ENCODE results near the gene MARVELD1.
A peak's percentile ranks its signal among the peaks of the same experiment; 100 is the strongest.
"Not testable (repeated sequence)": the region's sequence is repeated elsewhere in the genome, so short reads cannot be mapped to it uniquely, and the experiment has no call there.

The MARVELD1 gene

DNA sequence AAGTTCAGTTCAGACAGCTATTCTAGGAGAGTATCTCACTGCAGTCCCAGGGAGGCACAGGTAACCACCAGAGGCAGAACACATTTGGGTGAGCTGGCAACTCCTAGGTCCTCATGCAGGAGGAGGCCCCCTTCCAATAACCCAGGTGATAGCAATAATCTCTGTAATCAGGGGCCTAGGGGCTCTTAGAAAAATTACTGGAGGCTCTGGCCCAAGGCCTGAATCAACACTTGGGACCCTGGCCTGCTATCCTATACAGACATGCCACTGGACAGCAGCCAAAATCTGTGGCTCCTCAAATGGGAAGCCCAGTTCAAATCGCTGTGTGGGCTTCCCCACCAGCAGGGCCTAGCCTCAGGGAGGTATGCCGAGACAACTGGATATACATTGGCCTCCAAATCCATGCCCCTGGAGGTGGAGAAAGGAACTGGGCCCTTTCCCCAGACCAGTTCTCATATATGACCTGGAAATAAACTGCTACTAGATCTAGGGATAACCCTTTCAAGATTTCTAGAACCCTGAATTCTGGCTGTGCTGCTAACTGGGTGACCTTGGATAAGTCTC is 28.1 kb upstream of the MARVELD1 start:
- peak; percentile 47 to 52 for DNase-seq
- no peak for TF ChIP-seq GATA1 (IDR thresholded peaks at IDR 0.05; ENCODE audit: low read depth, low read length)
- no peak for TF ChIP-seq POLR2A (IDR thresholded peaks at IDR 0.05; ENCODE audit: low read length)

GRCh38 chr10:97686301-97686961 is 27.1 kb upstream of the MARVELD1 start:
- DNase-seq = peak in 1 of 2 experiments; percentile 44
- TF ChIP-seq POLR2A (IDR thresholded peaks at IDR 0.05; ENCODE audit: low read length) (no peak), GATA1 (IDR thresholded peaks at IDR 0.05; ENCODE audit: low read depth, low read length) (no peak)

DNA sequence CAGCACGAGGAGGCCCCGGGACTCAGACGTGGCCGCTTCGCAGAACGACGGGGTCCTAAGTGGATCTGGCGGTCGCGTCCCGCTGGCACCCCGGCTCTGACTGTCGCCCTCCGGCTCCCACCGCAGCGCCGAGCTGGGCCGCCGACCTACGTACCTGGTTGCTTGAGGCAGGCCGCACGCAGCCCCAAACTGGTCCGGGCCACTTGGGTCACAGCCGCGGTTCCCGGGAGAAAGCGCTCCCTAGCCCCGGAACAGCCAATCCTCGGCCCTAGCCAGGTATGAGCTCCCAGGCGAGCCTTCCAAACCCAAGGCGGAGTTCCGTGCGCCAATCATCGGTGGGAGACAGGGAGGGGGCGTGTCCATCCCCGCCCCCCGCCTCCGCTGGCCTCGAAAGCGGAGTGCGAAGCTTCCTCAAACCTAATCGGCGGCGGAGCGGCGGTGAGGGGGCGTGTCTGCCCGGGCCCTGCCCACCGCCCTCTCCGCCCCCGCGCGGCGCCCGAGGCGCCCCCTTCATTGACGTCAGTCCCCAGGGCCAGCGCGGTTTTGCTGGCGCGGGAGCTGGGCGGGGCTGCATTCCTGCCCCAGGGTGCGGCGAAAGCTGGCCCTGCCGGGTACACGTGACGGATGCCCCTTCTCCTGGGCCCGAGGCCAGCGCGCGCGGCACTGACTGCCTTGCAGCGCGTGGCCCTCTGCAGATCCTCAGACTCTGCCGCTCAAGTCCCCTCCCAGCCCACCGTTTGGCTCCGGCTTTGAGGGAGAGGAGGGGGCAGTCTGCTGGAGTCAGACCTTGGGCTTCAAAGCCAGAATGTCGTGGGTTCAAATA is 26.4 kb upstream of the MARVELD1 start, which contains the start of gene AVPI1:
TSS of gene AVPI1 (minus strand) at position 280 of the 823 bp plus-strand sequence. CDS start 7,336 bp downstream, outside the sequence.
- no peak for TF ChIP-seq GATA1 (IDR thresholded peaks at IDR 0.05; ENCODE audit: low read depth, low read length)
- peak; percentile 89 for TF ChIP-seq POLR2A (IDR thresholded peaks at IDR 0.05; ENCODE audit: low read length)
- DNase-seq = peak; percentile 99

DNA sequence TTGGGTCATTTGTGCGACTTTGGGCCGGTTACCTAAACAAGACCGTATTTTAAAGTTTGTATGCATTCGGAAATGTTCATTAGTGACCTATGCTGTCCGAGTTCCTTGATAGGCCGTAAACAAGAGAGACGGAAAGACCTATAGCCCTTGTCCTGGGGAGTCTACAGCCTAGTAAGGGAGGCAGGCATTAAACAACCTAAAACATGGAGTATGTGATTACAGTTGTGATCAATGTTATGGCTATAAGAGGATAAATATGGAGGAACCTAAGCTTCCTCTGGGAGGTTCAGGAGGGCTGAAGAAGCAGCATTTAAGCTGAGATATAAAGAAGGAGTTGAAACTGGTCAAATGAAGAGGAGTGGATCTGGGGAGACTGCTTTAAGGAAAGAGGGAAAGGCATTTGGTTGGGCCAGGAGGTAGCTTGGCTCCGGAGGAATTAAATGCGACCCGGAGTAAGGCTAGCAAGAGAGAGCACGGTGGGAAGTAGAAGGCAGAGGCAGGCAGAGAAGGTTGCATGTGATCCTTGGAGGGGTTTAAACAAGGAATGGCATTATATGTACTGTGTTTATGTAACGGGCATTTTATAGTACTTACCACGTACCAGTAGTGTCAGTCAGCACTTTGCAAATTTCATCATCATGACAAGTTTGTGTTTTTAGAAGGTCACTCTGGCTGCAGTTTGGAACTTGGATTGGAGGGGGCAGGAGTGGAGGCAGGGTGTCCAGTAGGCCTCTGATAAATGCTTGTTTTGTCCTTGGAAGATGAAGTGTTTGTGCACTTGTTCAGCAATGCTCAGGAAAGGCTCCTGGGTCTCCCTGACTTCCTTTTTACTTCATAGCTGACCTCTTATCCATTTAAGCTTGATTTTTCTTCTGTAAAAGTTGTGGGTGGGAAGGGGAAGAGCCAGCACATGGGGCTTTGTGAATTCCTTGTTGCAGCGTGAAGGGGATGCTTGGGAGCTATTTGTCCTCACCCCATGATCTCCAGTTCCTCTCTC is 25.4 kb upstream of the MARVELD1 start:
- DNase-seq = peak; percentile 43 to 44
- TF ChIP-seq POLR2A (IDR thresholded peaks at IDR 0.05; ENCODE audit: low read length) (no peak), GATA1 (IDR thresholded peaks at IDR 0.05; ENCODE audit: low read depth, low read length) (no peak)

DNA sequence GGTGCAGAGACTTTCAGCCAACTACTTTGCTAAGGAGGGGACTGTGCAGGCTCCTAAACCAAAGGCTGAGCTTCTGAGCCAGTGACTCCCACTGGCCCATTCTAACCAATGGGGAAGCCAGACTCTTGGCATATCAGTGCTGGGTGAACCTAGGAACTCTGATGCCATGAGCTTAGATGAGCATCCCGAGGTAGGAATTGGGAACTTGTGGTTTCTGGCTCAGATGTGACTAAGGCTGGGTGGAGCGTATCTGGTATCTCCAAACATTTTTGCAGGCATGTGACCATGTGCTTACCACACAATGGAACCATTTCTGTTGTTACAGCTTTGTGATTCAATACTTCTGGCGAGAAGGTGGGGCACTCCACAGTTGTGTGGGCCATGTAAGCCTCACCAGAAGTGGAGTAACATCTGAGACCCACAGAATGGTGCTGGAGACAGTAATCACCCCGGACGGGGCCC is 23.9 kb upstream of the MARVELD1 start:
- TF ChIP-seq GATA1 (IDR thresholded peaks at IDR 0.05; ENCODE audit: low read depth, low read length) = no peak
- TF ChIP-seq POLR2A (IDR thresholded peaks at IDR 0.05; ENCODE audit: low read length) = peak; percentile 16
- peak; percentile 43 to 50 for DNase-seq

DNA sequence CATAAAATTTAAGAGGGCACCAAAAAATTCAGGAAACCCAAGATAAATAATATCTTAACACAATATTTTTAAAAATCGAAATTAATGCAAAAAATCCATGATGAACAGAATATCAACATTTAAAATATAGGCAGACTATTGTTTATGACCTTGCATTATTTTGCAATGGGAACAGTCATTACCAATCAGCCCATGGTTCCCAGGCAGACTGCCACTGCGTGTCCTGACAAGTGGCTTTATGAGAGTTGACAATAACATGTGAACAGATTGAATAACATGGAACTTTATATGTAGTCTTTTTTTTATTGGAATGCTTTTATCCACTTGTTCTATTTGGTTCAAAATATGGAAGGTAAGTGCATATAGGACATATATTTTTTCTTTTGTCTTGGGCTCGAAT is 23.4 kb upstream of the MARVELD1 start:
- TF ChIP-seq POLR2A (IDR thresholded peaks at IDR 0.05; ENCODE audit: low read length) = peak; percentile 2
- no peak for TF ChIP-seq GATA1 (IDR thresholded peaks at IDR 0.05; ENCODE audit: low read depth, low read length)
- no peak for DNase-seq

DNA sequence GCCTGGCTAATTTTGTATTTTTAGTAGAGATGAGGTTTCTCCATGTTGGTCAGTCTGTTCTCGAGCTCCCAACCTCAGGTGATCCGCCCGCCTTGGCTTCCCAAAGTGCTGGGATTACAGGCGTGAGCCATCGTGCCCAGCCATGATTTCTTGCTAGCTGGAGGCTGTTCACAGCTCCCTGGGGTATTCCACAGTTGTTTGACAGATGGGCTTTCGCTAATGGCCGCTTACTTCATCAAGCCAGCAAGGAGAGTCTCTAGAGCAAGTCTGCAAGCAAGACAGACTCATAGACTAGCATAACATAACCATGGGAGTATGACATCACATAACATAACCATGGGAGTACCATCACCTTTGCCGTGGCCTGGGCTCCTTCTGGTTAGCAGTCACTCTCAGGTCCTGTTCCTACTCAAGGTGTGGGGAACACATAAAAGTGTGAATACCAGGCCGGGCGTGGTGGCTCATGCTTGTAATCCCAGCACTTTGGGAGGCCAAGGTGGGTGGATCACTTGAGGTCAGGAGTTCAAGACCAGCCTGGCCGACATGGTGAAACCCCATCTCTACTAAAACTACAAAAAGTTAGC is 15.4 kb upstream of the MARVELD1 start:
- not testable (repeated sequence) for DNase-seq

- peak; percentile 73 to 83 for DNase-seq
- TF ChIP-seq GATA1 (IDR thresholded peaks at IDR 0.05; ENCODE audit: low read depth, low read length) = no peak
- TF ChIP-seq POLR2A (IDR thresholded peaks at IDR 0.05; ENCODE audit: low read length) = no peak
Observed at GRCh38 chr10:97701438-97702069, 12.0 kb upstream of the MARVELD1 start.

GRCh38 chr10:97703398-97704067 is 10.0 kb upstream of the MARVELD1 start:
- no peak for DNase-seq
- no peak for TF ChIP-seq GATA1 (IDR thresholded peaks at IDR 0.05; ENCODE audit: low read depth, low read length)
- TF ChIP-seq POLR2A (IDR thresholded peaks at IDR 0.05; ENCODE audit: low read length) = no peak

DNA sequence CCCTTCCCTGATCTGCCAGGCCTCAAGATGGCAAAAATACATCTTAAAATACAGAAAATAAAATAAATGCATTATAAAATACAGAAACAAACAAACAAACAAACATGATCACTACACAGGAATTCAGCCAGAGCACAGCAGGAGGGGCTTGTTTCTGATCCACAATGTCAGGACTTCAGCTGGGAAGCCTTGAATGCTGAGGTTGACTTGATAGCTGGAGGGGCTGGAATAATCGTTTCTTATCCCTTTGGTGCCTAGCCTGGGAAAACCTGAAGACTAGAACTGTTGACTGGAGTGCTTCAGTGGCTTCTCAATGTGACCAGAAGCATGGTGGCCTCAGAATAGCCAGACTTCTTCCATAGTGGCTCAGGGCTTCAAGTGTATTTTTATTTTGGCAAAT is 9.2 kb upstream of the MARVELD1 start:
- no peak for TF ChIP-seq POLR2A (IDR thresholded peaks at IDR 0.05; ENCODE audit: low read length)
- TF ChIP-seq GATA1 (IDR thresholded peaks at IDR 0.05; ENCODE audit: low read depth, low read length) = no peak

DNA sequence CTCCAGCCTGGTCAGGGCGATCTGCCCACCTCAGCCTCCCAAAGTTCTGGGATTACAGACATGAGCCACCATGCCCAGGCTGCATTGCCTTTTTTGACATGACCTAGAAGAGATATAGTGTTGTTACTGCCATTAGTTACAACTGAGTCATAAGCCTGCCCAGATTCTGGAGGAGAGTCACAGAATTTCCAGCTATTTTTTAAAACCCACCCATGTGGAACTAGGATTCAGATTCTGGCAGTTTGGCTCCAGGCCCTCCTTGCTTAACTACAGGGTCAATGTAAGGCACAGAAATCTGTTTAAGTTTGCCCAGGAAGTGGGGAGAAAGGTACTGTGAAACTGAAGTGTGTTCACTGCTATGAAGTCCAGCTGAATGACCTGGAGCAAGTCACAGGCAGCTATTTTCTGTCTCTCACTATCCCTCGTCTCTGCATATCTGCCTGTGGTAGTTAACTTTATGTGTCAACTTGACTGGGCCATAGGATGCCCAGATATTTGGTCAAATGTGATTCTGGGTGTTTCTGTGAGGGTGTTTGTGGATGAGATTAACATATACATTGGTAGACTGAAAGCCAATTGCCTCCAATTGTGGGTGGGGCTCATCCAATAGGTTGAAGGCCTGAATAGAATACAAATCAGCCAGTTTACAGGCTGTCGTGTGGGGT is 8.4 kb upstream of the MARVELD1 start:
- no peak for TF ChIP-seq POLR2A (IDR thresholded peaks at IDR 0.05; ENCODE audit: low read length)
- TF ChIP-seq GATA1 (IDR thresholded peaks at IDR 0.05; ENCODE audit: low read depth, low read length) = no peak
- peak in 1 of 2 experiments; percentile 25 for DNase-seq

More for the DNA sequence above, 9.2 kb upstream of the MARVELD1 start:
- DNase-seq = no peak

All from erythroblast (primary cell).